Keratinocyte (primary cell): ENCODE data around the gene SLC4A2. TPM values are rescaled to one million over a fixed set of nuclear protein-coding genes. Genes with fewer than 3 reads are reported as not detected.
A peak's percentile ranks its signal among the peaks of the same experiment; 100 is the strongest.

Experiments used
- DNase-seq: peaks from one replicate; pipeline ENCODE4 v3.0.0-alpha.2; 2011; ENCODE audit warnings: low read depth, missing footprints, low spot score
- FAIRE-seq: peaks from 2 replicates; lab custom pipeline; 2011; peaks lifted over from hg19 to GRCh38; lab: Jason Lieb, UNC
- H2AFZ ChIP-seq: 2 replicates; pipeline ENCODE4 v1.6.0; 2012; ENCODE audit warnings: low read length, control low read depth, inconsistent platforms; ENCODE audit not compliant: control insufficient read depth
- H3K27ac ChIP-seq: 2 replicates; pipeline ENCODE4 v1.5.1; 2011; ENCODE audit warnings: low read length; ENCODE audit not compliant: control insufficient read depth, insufficient read depth
- H3K27me3 ChIP-seq: 3 replicates; pipeline ENCODE4 v1.6.0; 2011; ENCODE audit warnings: low read length; ENCODE audit not compliant: control insufficient read depth, insufficient read depth; ENCODE audit errors: extremely low read depth
- H3K36me3 ChIP-seq, 2 experiments: 2 replicates in 1 of 2; 3 replicates in 1 of 2; pipeline ENCODE4 v1.5.1; 2011; ENCODE audit warnings: low read length in 2 of 2, mild to moderate bottlenecking in 1 of 2; ENCODE audit not compliant: control insufficient read depth in 2 of 2, insufficient read depth in 2 of 2; ENCODE audit errors: extremely low read depth in 1 of 2
- H3K4me1 ChIP-seq: 3 replicates; pipeline ENCODE4 v1.5.1; 2011; ENCODE audit warnings: low read length; ENCODE audit not compliant: control insufficient read depth, insufficient read depth; ENCODE audit errors: extremely low read depth
- H3K4me2 ChIP-seq: 3 replicates; pipeline ENCODE4 v1.6.0; 2011; ENCODE audit warnings: low read depth, low read length; ENCODE audit not compliant: control insufficient read depth, insufficient read depth; ENCODE audit errors: extremely low read depth
- H3K4me3 ChIP-seq, 3 experiments: fragments of 200-600 bp in 1 of 3; sonication (generic) in 1 of 3; 2 replicates in 2 of 3; 3 replicates in 1 of 3; pipeline ENCODE4 v1.5.1; 2011 to 2016; ENCODE audit warnings: low read length in 3 of 3, mild to moderate bottlenecking in 3 of 3, control low read depth in 2 of 3, inconsistent platforms in 1 of 3, low read depth in 1 of 3, mixed read lengths in 1 of 3, mixed run types in 1 of 3, moderate library complexity in 1 of 3; ENCODE audit not compliant: control insufficient read depth in 2 of 3, insufficient read depth in 2 of 3; ENCODE audit errors: extremely low read depth in 1 of 3
- H3K79me2 ChIP-seq: 2 replicates; pipeline ENCODE4 v1.6.0; 2012; ENCODE audit warnings: low read length; ENCODE audit not compliant: control insufficient read depth, insufficient read depth
- H3K9ac ChIP-seq: 3 replicates; pipeline ENCODE4 v1.6.0; 2011; ENCODE audit warnings: low read length; ENCODE audit not compliant: control insufficient read depth, insufficient read depth; ENCODE audit errors: extremely low read depth
- H3K9me1 ChIP-seq: 3 replicates; pipeline ENCODE4 v1.6.0; 2011; ENCODE audit warnings: low read length; ENCODE audit not compliant: control insufficient read depth, insufficient read depth; ENCODE audit errors: extremely low read depth
- H3K9me3 ChIP-seq: 2 replicates; pipeline ENCODE4 v1.5.1; 2012; ENCODE audit warnings: low read depth, low read length; ENCODE audit not compliant: control insufficient read depth
- H4K20me1 ChIP-seq: 3 replicates; pipeline ENCODE4 v1.6.0; 2011; ENCODE audit warnings: low read length; ENCODE audit not compliant: control insufficient read depth, insufficient read depth; ENCODE audit errors: extremely low read depth
- CTCF ChIP-seq, 3 experiments: IDR thresholded peaks in 1 of 3; conservative IDR thresholded peaks in 1 of 3; optimal IDR thresholded peaks in 1 of 3; 2 replicates in 2 of 3; 3 replicates in 1 of 3; pipeline versions ENCODE3 to v1.5.1; 2011; ENCODE audit warnings: low read length in 3 of 3, mild to moderate bottlenecking in 3 of 3, moderate library complexity in 2 of 3, control low read depth in 1 of 3, inconsistent platforms in 1 of 3; ENCODE audit not compliant: insufficient read depth in 2 of 3; ENCODE audit errors: extremely low read depth in 1 of 3
- EZH2 ChIP-seq: IDR thresholded peaks from one replicate; pipeline ENCODE4 v1.6.1; 2012; ENCODE audit warnings: inconsistent platforms, mild to moderate bottlenecking, low read length, moderate library complexity
- dilution Hi-C: fragments of 300-500 bp; cut with MboI; formaldehyde crosslinking; loops from one replicate; pipeline ENCODE4 v1.7.0; 2020; ENCODE audit warnings: low sequenced_read_pairs; ENCODE audit not compliant: extremely low pct_ligation_motif_present
- polyA plus RNA-seq, 5 experiments: library from polyadenylated mRNA; depleted of rRNA in 3 of 5; stranded (reverse) in 3 of 5; stranded (forward) in 1 of 5; unstranded in 1 of 5; fragments of >200 nt; gene quantifications; 1 replicate in 1 of 5; 2 replicates in 3 of 5; 3 replicates in 1 of 5; pipeline versions ENCODE4 v1.2.1 to v1.2.3, GENCODE V29; 2011 to 2012; ENCODE audit warnings: missing spikeins in 2 of 5, low read depth in 1 of 5, low replicate concordance in 1 of 5

Gene SLC4A2
- polyA plus RNA-seq, 1 donor (not counting 4 experiments of a cell fraction or from before 2014, with no cell fraction given) = 33.8 TPM

GRCh38 chr7:151089893-151090730, 30.7 kb downstream of the SLC4A2 start:
- FAIRE-seq = no peak
- peaks cover 21% of the 10 kb centered on the region for H3K4me1 ChIP-seq
- peaks cover 5% of the 10 kb centered on the region for H4K20me1 ChIP-seq

GRCh38 chr7:151091003-151091402, 31.6 kb downstream of the SLC4A2 start:
- H3K9me1 ChIP-seq = no peaks in the 10 kb centered on the region
- TF ChIP-seq CTCF (optimal IDR thresholded peaks at IDR 0.05 in 1 of 3, IDR thresholded peaks at IDR 0.05 in 1 of 3, conservative IDR thresholded peaks at IDR 0.05 in 1 of 3; ENCODE audit: extremely low read depth in 1 of 3, insufficient read depth in 2 of 3, low read length in 3 of 3) (no peak), EZH2 (no peak)
- H3K36me3 ChIP-seq = peaks cover 5 to 8% of the 10 kb centered on the region in 2 experiments
- H3K9ac ChIP-seq = no peak overlapping the region
- no peak overlapping the region for H3K27ac ChIP-seq
- peaks cover 5% of the 10 kb centered on the region for H4K20me1 ChIP-seq
- no peak overlapping the region for H2AFZ ChIP-seq
- no peaks in the 10 kb centered on the region for H3K27me3 ChIP-seq
- H3K79me2 ChIP-seq = peaks cover 91% of the 10 kb centered on the region
- no peak overlapping the region for H3K4me2 ChIP-seq
- dilution Hi-C loops = no loop called here
- DNase-seq (no peak), FAIRE-seq (no peak)
- H3K9me3 ChIP-seq = no peaks in the 10 kb centered on the region
- no peak overlapping the region for H3K4me3 ChIP-seq
- peaks cover 21% of the 10 kb centered on the region for H3K4me1 ChIP-seq

More at GRCh38 chr7:151089893-151090730, 30.7 kb downstream of the SLC4A2 start:
- no peaks in the 10 kb centered on the region for H3K9me1 ChIP-seq
- no peak overlapping the region for H3K4me3 ChIP-seq
- TF ChIP-seq EZH2 (no peak), CTCF (optimal IDR thresholded peaks at IDR 0.05 in 1 of 3, IDR thresholded peaks at IDR 0.05 in 1 of 3, conservative IDR thresholded peaks at IDR 0.05 in 1 of 3; ENCODE audit: extremely low read depth in 1 of 3, insufficient read depth in 2 of 3, low read length in 3 of 3) (no peak)
- H2AFZ ChIP-seq = no peak overlapping the region
- H3K36me3 ChIP-seq = peaks cover 5 to 6% of the 10 kb centered on the region in 2 experiments
- peaks cover 82% of the 10 kb centered on the region for H3K79me2 ChIP-seq
- H3K4me2 ChIP-seq = peak overlapping the region; percentile 99
- H3K9me3 ChIP-seq = no peaks in the 10 kb centered on the region
- no peak for DNase-seq
- H3K27ac ChIP-seq = peak overlapping the region; percentile 92
- no peaks in the 10 kb centered on the region for H3K27me3 ChIP-seq
- peak overlapping the region; percentile 93 for H3K9ac ChIP-seq
- dilution Hi-C loops = no loop called here
